ENCODE measurements around the gene ARX. TPM values are rescaled to one million over a fixed set of nuclear protein-coding genes. Genes with fewer than 3 reads are reported as not detected.

ARX gene
- total RNA-seq, 2 experiments from 2014 or later: not detected

DNA sequence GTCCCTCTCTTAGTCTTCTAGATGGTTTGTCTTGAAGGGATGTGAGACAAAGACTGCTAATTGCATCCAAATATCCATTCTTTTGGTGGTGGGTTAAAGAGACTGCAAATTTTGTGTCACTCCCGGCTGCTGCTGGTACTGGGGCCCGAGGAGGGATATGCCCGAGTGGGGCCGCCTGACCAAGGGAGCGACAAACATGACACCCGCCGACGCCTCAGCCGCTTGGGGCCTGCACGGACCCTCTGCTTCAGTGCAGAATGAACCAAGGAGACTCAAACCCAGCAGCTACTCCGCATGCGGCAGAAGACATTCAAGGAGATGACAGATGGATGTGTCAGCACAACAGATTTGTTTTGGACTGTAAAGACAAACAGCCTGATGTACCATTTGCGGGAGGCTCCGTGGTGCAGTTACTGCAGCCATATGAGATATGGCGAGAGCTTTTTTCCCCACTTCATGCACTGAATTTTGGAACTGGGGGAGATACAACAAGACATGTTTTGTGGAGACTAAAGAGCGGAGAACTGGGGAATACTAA is 13.6 kb upstream of the ARX start:
- CTCF ChIA-PET: interaction anchor here (1.1 kb wide), 1 partner anchor 115 kb away, joined by 5 read pairs; no protein-coding TSS in a partner anchor
- Mint-ChIP-seq H3K4me3 (no peak overlapping the region), H3K27ac (no peak overlapping the region), H3K9me3 (no peaks in the 10 kb centered on the region), H3K4me1 (ENCODE audit: low read depth) (no peaks in the 10 kb centered on the region), H3K27me3 (peaks cover 6% of the 10 kb centered on the region), H3K36me3 (ENCODE audit: low read depth) (no peaks in the 10 kb centered on the region)
- intact Hi-C loops (cut with micrococcal nuclease): no loop called here
- DNase-seq: no peak
- no peak for ATAC-seq
- TF ChIP-seq, protein P1, sequence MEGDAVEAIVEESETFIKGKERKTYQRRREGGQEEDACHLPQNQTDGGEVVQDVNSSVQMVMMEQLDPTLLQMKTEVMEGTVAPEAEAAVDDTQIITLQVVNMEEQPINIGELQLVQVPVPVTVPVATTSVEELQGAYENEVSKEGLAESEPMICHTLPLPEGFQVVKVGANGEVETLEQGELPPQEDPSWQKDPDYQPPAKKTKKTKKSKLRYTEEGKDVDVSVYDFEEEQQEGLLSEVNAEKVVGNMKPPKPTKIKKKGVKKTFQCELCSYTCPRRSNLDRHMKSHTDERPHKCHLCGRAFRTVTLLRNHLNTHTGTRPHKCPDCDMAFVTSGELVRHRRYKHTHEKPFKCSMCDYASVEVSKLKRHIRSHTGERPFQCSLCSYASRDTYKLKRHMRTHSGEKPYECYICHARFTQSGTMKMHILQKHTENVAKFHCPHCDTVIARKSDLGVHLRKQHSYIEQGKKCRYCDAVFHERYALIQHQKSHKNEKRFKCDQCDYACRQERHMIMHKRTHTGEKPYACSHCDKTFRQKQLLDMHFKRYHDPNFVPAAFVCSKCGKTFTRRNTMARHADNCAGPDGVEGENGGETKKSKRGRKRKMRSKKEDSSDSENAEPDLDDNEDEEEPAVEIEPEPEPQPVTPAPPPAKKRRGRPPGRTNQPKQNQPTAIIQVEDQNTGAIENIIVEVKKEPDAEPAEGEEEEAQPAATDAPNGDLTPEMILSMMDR (IDR thresholded peaks at IDR 0.05): no peak
- POLR2A ChIA-PET: no interaction called here

DNA sequence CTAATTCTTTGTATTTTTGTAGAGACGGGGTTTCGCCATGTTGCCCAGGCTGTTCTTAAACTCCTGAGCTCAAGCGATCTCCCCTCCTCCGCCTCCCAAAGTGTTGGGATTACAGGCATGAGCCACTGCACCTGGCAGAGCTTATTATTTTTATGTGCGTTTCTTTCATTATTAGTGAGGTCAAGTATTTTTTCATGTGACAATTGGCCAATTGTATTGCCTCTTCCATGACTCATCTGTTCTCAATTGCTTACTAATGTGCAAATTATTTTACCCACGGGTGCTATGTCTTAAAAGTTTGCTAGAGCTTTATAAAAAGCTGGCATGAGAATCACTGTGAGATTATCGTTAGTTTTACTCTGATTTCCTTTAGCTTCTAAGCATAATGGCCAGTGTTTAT is 13.0 kb upstream of the ARX start:
- no peaks in the 10 kb centered on the region for H3K9me3 Mint-ChIP-seq
- no peak for DNase-seq
- H3K36me3 Mint-ChIP-seq (ENCODE audit: low read depth): no peaks in the 10 kb centered on the region
- peaks cover 12% of the 10 kb centered on the region for H3K27me3 Mint-ChIP-seq
- ChIA-PET POLR2A (no interaction called here), CTCF (interaction anchor here (1.1 kb wide), 1 partner anchor 115 kb away, joined by 5 read pairs; no protein-coding TSS in a partner anchor)
- no peak overlapping the region for H3K4me3 Mint-ChIP-seq
- no peak for ATAC-seq
- intact Hi-C loops (cut with micrococcal nuclease): no loop called here
- H3K4me1 Mint-ChIP-seq (ENCODE audit: low read depth): no peaks in the 10 kb centered on the region
- TF ChIP-seq, protein P1 (IDR thresholded peaks at IDR 0.05): no peak
- H3K27ac Mint-ChIP-seq: no peak overlapping the region

DNA sequence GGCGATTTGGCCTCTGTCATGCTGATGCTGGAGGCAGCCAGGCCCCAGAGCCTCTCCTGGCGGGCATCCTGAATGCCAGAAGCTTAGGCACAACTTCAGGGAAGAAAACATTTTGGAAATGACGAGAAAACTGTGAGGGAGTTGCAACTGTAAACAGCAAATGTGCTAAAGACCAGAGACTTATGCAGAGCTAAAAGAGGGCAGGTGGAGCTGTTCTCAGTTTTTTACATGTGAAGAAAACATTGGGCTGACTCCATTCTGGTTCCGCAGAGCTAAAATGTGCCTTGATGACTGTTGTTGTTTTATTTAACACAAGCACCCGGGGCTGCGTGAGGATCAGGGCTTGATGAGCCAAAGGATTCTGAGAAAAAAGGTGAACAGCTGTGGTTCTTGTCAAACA is 10.8 kb upstream of the ARX start:
- CTCF ChIA-PET: interaction anchor here (1.7 kb wide), 1 partner anchor 117 kb away, joined by 9 read pairs; no protein-coding TSS in a partner anchor
- H3K27ac Mint-ChIP-seq: no peak overlapping the region
- POLR2A ChIA-PET: no interaction called here
- H3K4me3 Mint-ChIP-seq: no peak overlapping the region
- H3K27me3 Mint-ChIP-seq: peaks cover 29% of the 10 kb centered on the region
- H3K36me3 Mint-ChIP-seq (ENCODE audit: low read depth): no peaks in the 10 kb centered on the region
- no peaks in the 10 kb centered on the region for H3K9me3 Mint-ChIP-seq
- ATAC-seq (no peak), DNase-seq (no peak)
- peaks cover 6% of the 10 kb centered on the region for H3K4me1 Mint-ChIP-seq (ENCODE audit: low read depth)
- TF ChIP-seq, protein P1 (IDR thresholded peaks at IDR 0.05): no peak
- intact Hi-C loops (cut with micrococcal nuclease): no loop called here

DNA sequence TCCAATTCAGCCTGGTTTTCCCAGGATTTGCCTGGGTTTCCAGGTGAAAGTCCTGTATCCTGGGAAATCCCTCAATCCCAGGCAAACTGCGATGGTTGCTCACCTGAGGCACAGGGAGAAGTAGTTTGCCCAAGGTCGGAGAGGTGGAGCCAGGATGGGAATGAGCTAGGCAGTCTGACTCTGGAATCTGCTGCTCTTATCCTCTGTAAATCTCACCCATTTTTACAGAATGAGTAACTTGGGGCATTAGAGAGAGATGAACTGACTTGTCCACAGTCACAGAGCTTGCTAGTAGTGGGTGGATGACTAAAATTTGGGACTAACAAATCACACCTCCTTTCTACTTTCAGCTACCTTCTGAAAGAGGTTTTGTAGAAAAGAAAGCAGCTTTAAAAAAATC is 9.8 kb upstream of the ARX start:
- TF ChIP-seq, protein P1 (IDR thresholded peaks at IDR 0.05): no peak
- no peaks in the 10 kb centered on the region for H3K36me3 Mint-ChIP-seq (ENCODE audit: low read depth)
- peaks cover 10% of the 10 kb centered on the region for H3K4me1 Mint-ChIP-seq (ENCODE audit: low read depth)
- intact Hi-C loops (cut with micrococcal nuclease): no loop called here
- H3K9me3 Mint-ChIP-seq: no peaks in the 10 kb centered on the region
- no peak overlapping the region for H3K27ac Mint-ChIP-seq
- ATAC-seq (no peak), DNase-seq (no peak)
- ChIA-PET POLR2A (interaction anchor here (0.8 kb wide), 1 partner anchor 10 kb away, joined by 3 read pairs; the partner anchor contains the start of gene ARX), CTCF (interaction anchor here (1.7 kb wide), 1 partner anchor 118 kb away, joined by 9 read pairs; no protein-coding TSS in a partner anchor)
- no peak overlapping the region for H3K4me3 Mint-ChIP-seq
- H3K27me3 Mint-ChIP-seq: peaks cover 36% of the 10 kb centered on the region

DNA sequence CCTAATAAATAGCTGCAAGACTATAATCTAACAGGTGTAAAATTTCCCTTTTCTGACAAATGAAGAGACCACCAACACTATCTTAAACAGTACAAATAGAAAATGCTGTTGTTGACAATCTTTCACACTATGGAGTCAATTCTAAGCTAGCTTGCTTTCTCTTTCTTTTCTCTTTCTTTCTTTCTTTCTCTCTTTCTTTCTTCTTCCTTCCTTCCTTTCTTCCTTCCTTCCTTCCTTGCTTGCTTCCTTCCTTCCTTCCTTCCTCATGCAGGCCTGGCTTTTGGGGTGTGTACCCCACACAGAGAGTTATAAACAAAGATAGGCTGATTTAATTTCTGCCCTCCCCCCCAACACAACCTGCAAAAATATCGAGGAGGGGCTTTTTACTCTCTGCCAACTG is 8.1 kb upstream of the ARX start:
- H3K27me3 Mint-ChIP-seq: peaks cover 45% of the 10 kb centered on the region
- no peak overlapping the region for H3K4me3 Mint-ChIP-seq
- TF ChIP-seq, protein P1 (IDR thresholded peaks at IDR 0.05): no peak
- POLR2A ChIA-PET: no interaction called here
- CTCF ChIA-PET: interaction anchor here (1.3 to 2.7 kb wide), 2 partner anchors 12 to 119 kb away, joined by 4 to 12 read pairs; no protein-coding TSS in a partner anchor
- H3K4me1 Mint-ChIP-seq (ENCODE audit: low read depth): peaks cover 11% of the 10 kb centered on the region
- no peaks in the 10 kb centered on the region for H3K36me3 Mint-ChIP-seq (ENCODE audit: low read depth)
- no peaks in the 10 kb centered on the region for H3K9me3 Mint-ChIP-seq
- H3K27ac Mint-ChIP-seq: no peak overlapping the region
- ATAC-seq: no peak
- intact Hi-C loops (cut with micrococcal nuclease): no loop called here
- no peak for DNase-seq

All from activated CD8-positive, alpha-beta T cell treated with anti-CD3 and anti-CD28 coated beads for 36 hours (primary cell).